ENCODE results near the gene MYO7A.

Gene MYO7A

DNA sequence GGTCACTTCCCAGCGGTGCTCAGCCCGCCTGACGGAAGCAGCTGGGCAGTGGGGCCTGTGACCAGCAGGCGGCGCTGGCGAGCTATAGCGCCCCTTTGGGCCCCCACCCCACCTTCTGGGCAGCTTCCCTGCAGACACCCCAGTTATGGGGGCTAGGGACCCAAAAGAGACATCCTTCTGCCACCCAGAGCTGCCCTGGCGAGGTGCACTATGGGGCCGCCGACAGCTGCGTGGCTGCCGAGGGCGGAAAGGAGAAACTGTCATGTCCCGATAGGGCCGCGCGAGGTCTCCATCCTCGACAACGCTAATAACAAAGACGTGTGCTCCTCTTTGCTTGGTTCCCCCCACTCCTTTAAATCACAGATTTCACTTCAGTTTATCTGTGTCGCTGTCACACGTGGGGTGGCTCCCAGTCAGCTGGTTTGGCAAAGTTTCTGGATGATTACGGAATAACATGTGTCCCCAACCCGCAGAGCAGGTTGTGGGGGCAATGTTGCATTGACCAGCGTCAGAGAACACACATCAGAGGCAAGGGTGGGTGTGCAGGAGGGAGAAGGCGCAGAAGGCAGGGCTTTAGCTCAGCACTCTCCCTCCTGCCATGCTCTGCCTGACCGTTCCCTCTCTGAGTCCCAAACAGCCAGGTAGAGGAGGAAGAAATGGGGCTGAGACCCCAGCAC, 673 bp upstream of the MYO7A start:
- DNase-seq (ENCODE audit: low spot score): peak; percentile 39

DNA sequence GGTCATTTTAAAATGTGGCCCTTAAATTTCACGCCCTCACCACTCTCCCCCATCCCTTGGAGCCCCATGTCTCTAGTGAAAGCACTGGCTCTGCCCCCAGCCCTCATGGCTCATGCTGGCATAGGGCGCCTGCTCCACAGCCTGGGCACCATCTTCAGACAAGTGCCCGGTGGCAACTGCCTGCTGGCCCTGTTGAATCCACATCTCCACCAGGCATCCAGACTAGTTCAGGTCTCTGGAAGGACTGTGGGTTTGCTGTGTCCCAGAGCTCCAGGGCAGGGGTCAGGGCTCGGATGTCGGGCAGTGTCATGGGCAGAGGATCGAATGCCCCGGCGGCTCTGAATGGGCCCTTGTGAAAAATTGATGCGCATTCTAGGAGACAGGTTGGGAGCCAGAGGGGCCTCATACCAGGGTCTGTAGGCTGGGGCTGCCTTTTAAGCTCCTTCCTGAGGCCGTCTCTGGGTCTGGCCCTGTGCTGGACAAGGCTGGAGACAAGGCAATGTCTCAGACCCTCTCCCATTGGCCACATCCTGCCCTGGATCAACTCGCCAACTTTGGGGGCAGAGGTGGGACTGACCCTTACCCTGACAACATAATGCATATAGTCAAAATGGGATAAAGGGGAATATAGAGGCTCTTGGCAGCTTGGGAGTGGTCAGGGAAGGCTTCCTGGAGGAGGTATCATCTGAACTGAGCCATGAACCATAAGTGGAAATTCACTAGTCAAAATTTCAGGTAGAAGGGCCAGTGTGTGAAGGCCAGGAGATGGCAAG, 1.2 kb downstream of the MYO7A start:
- DNase-seq (ENCODE audit: low spot score): no peak

DNA sequence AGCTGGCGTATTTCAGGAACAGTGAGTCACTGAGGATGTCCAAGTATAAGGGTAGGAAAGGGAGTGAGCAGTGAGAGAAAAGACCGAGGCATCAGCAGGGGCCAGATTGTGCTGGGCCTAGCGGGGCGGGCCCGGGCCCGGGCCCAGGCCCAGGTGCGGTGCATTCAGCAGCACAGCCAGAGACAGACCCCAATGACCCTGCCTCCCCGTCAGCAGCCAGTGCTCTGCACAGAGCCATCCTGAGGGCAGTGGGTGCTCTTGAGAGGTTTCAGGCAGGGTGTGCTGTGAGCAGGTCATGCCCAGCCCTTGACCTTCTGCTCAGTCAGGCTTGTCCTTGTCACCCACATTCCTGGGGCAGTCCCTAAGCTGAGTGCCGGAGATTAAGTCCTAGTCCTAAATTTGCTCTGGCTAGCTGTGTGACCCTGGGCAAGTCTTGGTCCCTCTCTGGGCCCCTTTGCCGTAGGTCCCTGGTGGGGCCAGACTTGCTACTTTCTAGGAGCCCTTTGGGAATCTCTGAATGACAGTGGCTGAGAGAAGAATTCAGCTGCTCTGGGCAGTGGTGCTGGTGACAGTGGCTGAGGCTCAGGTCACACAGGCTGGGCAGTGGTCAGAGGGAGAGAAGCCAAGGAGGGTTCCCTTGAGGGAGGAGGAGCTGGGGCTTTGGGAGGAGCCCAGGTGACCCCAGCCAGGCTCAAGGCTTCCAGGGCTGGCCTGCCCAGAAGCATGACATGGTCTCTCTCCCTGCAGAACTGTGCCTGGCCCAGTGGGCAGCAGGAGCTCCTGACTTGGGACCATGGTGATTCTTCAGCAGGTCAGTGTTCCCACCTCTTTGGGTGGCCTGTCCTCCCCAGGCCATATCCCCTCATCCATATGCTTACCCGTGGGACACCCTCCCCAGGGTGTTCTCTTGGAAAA, 2.1 kb downstream of the MYO7A start:
- DNase-seq (ENCODE audit: low spot score): no peak

DNA sequence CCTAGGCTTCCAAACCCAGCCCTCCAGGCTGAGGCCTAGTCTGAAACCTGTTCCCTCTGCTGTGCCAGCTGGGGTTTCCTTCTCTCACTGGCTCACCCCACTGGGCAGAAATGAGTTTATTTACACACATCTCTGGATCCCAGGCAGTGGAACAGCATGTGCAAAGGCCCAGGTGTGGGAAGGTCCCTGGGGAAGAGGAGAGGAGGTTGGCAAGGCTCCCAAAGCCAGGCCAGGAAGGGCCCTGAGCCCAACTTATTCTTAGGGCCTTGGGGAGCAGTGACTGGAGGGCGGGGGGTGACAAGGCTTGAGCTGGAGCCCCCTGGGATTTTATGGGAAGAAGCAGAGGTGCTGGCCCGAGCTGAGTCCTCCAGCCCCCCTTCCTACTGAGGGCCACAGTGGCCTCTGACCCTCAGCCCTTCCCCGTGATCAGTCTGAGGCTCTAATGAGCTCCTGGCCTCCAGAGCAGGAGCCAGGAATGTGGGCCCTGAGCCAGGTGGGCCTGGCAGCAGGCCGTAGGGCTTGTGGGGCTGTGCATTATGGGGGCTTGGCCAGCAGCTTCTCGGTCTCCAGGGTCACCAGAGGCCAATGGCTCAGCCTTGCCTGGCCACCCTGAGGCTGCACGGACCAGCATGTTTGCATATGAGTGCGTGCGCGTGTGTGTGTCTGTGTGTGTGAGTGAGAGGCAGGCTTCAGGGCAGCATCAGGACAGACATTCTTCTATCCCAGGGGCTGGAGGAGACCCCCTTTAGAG, 2.9 kb downstream of the MYO7A start:
- DNase-seq (ENCODE audit: low spot score): no peak

DNA sequence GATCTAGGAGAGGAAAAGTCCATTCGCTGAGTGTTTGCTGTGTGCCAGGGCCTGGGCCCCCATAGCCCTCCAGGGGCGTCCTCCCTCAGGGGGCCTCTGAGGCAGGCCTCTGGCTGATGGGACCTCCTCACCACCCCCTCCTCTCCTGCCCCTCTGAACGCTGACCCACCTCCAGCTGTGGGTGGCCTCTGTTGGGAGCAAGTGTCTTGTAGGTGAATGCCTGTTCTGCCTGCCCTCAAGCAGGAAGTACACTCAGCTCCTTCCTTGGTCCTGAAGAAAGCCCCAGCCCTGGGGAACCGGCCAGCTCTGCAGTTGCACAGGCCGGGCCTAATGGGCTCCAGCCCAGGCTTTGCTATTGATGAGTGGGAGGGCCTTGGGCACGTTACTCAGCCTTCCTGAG, 3.5 kb downstream of the MYO7A start:
- no peak for DNase-seq (ENCODE audit: low spot score)

DNA sequence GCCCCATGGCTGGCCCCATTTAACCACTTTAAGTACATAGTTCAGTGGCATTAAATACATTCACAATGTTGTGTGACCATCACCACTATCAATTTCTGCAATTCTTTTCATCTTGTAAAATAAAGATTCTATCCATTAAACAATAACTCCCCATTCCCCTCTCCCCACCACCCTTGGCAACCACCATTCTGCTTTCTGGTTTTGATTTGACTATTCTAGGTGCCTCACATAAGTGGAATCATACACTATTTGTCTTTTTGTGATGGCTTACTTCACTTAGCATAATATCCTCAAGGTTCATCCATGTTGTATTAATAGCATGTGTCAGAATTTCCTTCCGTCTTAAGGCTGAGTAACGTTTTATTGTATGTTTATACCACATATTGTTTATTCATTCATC, 7.0 kb downstream of the MYO7A start:
- no peak for DNase-seq (ENCODE audit: low spot score)

DNA sequence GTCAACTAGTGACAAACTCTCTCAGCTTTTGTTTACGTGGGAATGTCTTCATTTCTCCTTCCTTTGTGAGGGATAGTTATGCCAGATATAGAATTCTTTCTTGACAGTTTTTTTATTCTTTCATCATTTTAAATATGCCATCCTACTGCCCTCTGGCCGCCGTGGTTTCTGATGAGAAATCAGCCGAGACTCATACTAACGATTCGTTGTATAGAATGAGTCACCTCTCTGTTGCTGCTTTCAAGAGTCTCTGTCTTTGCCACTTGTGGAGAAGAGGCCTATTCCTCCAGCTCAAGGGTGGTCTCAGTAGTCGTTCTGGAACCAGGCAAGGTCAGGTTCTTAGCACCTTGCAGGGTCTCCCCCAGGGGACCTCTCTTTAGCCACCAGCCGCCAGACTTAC, 8.0 kb downstream of the MYO7A start:
- DNase-seq (ENCODE audit: low spot score): peak; percentile 39

DNA sequence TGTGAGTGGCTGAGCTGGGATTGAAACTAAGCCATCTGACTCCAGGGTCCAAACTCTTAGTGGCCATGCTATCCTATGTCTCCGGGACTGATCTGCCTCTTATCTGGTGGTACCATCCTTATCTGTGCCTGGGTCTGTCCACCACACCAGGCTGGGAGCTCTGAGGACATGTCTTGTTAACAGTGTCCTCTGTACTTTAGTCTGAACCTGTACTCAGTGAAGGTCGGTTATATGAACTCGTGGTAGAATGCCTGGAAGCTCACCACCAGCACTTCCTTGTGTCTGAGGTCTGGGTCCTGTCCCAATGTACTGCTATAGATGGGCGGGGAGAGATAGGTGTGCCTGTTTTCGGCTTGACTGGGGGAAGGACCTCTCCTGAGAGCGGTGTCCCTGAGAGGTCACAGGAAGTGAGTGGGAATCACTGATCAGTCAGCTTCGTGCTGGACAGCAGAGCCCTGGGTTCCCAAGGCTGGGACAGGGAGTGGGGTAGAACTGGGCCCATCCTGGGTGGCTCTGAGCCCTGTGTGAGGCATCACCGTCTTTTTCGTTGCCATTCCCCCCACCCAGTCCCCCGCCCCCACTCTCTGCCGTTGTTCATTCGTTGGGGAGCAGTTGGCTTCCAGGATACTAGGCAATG, 8.9 kb downstream of the MYO7A start:
- no peak for DNase-seq (ENCODE audit: low spot score)

DNA sequence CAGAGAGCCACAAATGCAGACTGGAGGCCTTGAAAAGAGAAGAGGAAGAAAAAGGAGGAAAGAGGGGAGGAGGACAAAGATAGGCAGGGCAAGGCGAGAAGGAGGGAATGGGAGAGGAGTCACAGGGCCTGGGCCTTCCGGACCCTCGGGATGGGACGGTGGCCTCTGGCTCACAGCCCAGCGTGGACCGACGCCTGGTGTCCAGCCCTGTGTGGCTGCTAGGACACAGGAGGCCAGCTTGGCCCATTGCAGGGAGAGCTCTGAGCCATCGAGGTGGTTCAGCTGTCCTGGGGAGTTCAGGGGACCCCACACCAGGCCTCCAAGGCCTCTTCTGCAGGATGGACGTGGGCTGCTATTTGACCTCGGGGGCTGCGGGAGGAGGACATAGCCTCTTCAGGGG, 9.4 kb downstream of the MYO7A start:
- no peak for DNase-seq (ENCODE audit: low spot score)

DNA sequence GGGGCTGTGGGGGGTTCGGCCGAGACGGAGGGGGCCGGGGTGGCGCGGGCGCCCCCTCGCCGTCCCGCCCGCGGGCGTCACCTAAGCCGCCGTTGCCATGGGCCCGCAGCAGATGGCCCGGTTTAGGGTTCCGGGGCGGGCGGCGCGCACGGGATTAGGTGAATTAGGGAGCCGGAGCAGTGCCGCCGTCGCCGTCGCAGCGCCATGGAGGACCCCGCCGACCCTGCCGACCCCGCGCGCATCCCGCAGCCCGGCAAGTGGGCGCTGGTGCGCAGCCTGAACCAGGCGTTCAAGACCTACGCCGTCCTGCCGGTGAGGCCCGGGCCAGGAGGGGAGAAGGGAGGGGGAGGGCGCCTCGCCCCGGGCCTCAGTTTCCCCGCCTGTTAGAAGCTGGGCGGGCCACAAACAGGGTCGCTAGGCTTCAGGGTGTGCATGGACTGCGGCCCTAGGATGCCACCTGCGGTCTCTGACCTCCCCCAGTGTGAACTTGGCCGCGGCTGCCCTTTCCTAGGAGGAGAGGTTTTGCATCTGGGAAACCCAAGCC, 10.1 kb downstream of the MYO7A start:
- DNase-seq (ENCODE audit: low spot score): no peak

DNA sequence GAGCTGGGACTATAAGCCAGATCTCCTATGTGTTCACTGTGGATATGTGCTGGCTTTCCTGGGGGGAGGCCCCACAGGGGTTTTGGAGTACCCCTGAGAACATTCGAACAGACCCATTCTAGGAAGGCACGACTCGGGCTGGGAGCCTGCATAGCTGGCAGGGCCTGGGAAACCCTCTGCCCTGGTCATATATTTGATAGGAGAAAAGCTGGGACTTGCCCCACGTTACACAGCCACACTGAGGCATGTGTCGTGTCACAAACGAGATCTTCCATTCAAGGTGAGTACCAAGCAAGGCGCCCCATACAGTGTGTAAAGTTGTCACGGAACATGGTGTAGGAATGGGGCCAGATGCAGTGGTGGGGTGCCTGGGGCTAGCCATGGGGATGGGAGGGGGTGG, 11.2 kb downstream of the MYO7A start:
- DNase-seq (ENCODE audit: low spot score): no peak

DNA sequence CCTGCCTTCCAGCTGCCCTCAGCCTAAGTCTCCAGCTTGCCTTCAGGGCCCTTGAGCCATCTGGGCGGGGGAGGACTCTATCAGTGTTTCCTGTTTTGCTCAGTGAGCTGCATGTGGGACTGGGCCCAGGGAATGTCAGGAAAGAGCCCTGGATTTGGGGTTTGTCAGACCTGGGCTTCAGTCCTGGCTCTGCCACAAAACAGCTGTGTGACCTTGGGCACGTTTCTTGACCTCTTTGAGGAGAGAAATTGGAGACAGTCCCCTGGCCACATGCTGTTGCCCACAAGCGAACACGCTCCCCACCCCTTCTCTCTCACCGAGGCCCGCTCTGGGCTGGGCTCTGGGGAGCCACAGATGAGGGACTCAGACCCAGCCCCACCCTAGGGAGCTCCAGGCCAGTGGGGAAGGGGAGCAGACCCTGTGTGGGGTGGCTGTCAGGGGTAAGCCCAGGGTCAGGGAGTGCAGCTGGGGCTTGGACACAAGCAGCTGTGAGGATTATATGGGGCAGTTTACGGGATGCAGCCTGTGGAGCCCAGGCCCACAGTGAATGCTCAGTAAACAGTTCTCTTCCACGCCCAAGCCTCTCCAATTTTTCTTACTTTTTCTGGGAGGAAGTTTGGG, 12.3 kb downstream of the MYO7A start:
- DNase-seq (ENCODE audit: low spot score): no peak

DNA sequence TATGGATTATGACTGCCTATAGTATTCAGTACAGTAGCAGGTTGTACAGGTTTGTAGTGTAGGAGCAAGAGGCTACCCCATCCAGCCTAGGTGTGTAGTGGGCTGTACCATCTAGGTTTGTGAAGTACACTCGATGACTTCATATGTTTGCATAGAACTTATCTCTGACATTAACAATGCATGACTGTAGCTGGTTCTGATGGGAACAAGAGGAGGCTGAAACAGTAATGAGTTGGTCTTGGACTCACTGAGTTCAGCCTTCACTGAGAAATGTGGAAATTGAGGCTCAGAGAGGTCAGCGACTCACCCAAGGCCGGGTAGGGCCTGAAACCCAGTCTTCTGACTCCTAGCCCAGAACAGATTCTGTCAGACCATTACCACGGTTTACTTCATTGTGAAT, 13.0 kb downstream of the MYO7A start:
- no peak for DNase-seq (ENCODE audit: low spot score)

DNA sequence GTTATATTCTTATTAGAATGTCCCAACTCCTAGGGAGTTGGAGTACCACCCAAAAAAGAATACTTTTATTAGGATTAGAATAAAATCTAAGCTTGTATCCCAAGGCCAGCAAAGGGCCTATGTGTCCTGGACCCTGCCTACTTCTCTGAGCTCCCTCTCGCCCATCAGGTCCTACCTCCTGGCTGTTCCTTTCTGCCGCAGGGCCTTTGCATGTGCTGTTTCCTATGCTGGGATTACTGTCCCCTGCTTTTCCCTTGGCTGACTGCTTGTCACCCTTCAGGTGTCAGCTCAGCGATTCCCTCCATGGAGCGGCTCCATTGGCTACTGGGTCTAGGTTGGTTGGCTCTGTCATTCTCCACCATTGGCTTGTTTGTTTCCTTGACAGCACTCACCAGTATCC, 13.4 kb downstream of the MYO7A start:
- DNase-seq (ENCODE audit: low spot score): no peak

DNA sequence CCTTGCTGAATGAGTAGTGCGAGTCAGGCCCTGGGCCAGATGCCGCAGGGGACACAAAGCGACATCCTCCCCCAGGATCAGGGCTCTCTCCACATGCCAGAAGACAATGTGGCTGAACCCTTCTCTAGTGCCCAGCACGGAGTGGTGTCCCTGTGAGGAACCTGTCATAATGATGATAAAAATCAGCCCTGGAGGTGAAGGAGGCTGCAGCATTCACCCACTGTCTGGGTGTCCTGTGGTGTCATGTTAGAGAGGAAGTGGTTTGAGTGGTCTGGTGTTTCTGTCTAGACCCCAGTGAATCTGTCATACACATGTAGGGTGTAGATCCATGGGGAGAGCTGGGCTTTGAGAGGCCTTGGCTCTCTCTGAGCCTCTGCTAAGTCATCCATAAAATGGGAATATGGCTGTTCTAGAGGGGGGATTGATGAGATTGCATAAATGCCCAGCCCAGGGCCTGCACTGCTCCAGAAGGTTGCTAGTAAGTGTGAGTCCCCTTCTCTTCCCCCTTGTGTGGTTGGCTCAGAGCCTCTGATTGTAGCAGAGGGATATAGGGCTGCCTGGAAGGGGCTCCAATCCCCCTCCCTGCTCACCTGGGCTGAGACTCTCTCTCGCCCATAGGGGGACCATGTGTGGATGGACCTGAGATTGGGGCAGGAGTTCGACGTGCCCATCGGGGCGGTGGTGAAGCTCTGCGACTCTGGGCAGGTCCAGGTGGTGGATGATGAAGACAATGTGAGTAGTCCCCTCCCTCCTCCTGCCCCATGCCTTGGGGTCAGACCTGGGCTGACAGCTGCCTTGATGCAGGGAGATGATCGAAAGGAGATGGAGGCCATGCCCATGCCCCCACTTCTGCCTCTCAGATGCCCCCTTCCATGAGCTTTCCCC, 14.3 kb downstream of the MYO7A start:
- DNase-seq (ENCODE audit: low spot score): peak; percentile 28

DNA sequence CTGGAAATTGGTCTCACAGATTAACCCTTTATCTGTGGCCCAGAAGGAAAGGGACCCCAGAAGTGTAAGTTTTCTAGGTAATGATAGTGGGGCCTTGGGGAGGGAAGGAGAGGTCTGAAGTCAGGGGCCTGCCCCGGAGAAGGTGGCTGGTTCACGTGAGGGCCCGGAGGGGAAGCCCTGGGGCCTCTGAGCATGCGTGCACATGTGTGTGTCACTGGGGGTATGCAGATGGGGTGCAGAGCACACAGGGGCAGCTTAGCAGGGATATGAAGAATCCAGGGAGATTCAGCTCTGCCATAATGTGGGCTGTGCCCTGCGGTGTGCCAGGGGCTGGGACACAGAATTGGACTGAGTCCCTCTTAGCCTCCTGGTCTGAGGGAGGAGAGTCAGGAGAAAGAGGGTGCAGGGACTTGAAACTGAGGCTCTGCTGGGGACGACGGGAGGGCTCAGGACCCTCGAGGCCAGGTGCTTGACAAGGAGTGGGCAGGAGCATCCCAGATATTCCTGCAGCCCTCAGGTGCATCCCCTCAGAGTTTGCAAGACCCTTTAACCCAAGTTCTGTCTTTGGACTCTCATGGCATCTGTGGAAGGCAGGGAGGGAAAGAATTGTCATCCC, 15.5 kb downstream of the MYO7A start:
- DNase-seq (ENCODE audit: low spot score): no peak

DNA sequence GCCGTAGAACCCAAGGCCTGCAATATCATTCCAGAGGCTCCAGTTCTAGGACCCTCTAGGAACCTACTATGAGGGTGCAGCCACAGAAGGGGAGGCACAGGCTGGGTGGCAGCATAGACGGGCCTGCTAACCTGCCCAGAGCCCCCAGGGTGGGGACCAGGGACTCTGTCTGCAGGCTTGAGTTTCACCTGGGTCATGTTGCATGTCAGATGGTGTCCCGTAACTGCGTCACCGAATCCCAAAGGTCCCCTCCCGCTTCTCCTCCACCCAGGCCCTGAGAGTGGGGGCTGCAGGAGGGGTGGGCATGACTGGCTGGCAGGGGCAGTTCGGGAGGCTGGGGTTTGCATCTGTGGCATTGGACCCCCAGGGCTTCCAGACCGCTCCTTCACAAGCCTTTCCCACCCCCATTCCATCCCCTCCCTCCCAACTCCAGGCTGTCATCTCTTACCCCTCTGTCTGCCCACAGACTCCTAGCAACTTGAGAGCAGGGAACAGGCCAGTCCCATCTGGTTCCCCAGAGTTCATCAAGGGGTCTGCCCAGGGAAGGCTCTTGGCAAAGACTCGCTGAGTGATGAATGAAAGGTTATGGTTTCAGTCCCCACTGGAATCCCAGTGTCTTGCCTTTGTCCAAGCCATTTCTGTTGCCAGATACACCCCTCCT, 16.3 kb downstream of the MYO7A start:
- DNase-seq (ENCODE audit: low spot score): no peak

DNA sequence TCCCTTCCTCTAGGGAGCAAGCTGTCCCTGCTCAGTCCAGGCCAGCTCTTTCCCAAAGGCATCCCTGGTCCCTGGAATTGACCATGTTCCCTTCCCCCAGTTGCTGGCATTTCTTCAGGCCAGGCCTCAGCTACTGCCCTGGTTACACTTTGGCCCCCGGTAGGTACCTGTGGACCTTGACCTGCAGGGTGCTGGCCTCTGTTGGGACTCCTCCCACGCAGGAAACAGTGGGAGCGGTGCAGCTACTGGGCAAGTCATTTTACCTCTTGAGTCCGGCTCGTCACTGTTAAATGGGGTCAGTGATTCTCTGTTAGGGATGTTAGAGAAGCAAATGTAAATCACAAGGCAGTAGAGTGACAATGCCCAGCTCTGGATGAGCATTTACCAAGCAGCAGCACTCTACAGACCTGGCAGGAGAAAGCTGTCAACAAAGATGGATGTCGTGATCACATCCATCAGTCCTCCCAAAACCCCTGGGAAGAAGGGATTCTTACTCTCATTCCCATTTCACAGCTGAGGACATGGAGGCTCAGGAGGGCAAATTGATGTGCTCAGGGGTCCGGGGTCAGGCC, 16.9 kb downstream of the MYO7A start:
- DNase-seq (ENCODE audit: low spot score): no peak

Measured in activated CD4-positive, alpha-beta T cell treated with anti-CD3 and anti-CD28 coated beads, Interleukin-2, Interleukin-4, amounts not matched to agents 100 ng/mL and 50 ng/mL, durations not matched to agents 16 hours and 8 hours (primary cell).